GM12875 (cell line): ENCODE data around the gene MTNR1B.

Source experiments
- H3K4me3 ChIP-seq: one replicate; pipeline ENCODE4 v1.5.1; 2011; ENCODE audit warnings: low read depth, low read length, control low read depth
- TF ChIP-seq, protein P1 (sequence below): IDR thresholded peaks from 2 replicates; pipeline ENCODE4 v1.5.1; 2011; ENCODE audit warnings: low read depth, mild to moderate bottlenecking, control low read depth, inconsistent platforms, low read length, moderate library complexity, borderline replicate concordance; ENCODE audit not compliant: insufficient read depth

MTNR1B gene

DNA sequence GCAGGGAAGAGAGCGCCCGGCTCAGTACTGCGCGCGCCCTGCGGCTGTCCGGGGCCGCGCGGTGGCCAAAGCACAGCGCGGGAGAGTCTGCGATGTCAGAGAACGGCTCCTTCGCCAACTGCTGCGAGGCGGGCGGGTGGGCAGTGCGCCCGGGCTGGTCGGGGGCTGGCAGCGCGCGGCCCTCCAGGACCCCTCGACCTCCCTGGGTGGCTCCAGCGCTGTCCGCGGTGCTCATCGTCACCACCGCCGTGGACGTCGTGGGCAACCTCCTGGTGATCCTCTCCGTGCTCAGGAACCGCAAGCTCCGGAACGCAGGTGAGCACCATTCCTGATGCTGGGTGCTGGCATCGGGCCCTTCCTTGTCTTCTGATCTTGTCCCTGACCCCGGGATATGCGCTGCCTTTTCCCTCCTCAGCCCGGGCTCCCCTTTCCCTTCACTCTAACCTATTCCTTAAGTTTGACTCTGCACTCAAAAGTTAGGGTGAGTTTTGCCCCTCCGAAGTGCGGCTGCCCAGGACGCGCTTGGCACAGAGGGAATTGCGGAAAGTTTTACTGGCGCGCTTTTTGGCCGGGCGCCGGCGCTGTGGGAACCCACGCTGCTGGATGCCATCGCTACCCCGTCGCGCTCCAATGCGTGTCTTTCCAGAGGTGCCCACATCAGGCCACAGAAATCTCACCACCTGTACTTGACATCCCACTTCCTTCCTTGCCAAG lies at the start of gene MTNR1B:
MTNR1B (plus strand) TSS at position 18 of the 714 bp plus-strand sequence; CDS start at position 93, 75 bp downstream.
- H3K4me3 ChIP-seq: no peak within 1 kb of the TSS
- TF ChIP-seq, protein P1, sequence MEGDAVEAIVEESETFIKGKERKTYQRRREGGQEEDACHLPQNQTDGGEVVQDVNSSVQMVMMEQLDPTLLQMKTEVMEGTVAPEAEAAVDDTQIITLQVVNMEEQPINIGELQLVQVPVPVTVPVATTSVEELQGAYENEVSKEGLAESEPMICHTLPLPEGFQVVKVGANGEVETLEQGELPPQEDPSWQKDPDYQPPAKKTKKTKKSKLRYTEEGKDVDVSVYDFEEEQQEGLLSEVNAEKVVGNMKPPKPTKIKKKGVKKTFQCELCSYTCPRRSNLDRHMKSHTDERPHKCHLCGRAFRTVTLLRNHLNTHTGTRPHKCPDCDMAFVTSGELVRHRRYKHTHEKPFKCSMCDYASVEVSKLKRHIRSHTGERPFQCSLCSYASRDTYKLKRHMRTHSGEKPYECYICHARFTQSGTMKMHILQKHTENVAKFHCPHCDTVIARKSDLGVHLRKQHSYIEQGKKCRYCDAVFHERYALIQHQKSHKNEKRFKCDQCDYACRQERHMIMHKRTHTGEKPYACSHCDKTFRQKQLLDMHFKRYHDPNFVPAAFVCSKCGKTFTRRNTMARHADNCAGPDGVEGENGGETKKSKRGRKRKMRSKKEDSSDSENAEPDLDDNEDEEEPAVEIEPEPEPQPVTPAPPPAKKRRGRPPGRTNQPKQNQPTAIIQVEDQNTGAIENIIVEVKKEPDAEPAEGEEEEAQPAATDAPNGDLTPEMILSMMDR: no peak

DNA sequence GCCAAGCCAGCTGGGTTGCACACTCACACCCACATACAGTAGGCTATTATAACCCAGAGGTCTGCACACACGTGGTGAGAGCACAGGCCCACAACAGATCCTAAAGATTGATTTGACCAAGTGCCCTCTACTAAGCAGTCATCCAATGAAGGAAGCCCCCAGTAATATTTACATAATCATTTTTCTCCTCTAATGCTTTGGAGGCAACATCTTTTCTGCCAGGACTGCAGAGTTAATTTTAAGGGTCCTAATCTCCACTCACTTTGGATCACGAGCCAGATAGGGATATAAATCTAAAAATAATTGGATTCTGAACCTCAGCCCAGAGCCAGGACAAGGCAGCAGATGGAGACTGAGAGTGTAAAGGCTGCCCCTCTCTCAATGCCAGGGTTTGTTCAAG lies 49.1 kb upstream of the MTNR1B start:
- H3K4me3 ChIP-seq: no peak overlapping the region
- TF ChIP-seq, protein P1: no peak

DNA sequence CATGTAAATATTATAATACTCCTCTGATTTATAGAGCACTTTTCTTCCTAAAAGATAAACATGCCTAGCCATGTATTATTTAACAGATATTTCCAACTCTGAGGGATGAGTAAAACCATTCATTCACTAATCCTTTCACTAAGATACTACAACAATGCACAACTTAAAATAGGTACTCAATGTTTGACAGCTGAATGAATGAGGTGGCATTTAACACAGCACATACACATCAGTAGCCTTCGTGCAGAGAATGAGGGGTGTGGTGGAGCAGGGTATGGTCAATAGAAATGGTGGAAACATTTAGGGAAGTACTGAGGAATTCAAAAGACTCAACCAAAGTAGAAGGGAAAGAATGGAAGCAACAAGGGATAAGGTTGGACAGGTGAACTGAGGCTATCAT lies 46.7 kb upstream of the MTNR1B start:
- H3K4me3 ChIP-seq: no peak overlapping the region
- TF ChIP-seq, protein P1: no peak

DNA sequence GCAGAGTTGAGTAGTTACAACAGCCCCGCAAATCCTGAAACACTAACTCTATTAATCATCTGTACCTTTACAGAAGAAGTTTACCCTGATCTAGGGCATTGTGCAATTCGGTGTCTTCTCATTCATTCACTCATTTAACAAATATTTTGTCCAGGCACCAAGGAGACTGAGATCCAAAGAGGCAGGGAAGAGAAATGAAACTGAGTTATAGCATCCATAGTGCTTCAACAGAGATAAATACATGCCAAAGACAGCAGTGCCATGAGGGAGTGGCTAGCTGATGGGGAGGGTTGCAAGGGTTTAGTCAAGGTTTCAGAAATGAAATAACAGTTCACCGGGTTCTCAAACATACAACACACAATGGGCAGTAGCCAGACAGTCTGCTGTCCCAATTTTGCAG lies 40.2 kb upstream of the MTNR1B start:
- TF ChIP-seq, protein P1: no peak
- no peak overlapping the region for H3K4me3 ChIP-seq

DNA sequence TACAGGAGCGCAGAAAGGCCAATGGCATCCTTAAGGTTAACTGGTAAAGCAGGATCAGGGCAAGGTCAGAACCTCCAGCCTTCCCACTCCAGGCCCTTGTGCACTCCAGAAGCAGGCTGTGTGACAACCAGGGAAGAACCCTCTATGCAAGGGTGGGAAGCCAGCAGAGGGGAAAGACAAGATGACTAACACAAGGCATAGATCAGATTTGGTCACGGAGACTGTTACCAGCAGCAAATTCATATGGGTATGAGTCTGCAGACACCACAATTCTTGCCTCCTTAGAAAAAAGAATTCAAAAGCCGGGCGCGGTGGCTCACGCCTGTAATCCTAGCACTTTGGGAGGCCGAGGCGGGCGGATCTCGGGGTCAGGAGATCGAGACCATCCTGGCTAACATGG lies 39.8 kb upstream of the MTNR1B start:
- no peak overlapping the region for H3K4me3 ChIP-seq
- TF ChIP-seq, protein P1: no peak

DNA sequence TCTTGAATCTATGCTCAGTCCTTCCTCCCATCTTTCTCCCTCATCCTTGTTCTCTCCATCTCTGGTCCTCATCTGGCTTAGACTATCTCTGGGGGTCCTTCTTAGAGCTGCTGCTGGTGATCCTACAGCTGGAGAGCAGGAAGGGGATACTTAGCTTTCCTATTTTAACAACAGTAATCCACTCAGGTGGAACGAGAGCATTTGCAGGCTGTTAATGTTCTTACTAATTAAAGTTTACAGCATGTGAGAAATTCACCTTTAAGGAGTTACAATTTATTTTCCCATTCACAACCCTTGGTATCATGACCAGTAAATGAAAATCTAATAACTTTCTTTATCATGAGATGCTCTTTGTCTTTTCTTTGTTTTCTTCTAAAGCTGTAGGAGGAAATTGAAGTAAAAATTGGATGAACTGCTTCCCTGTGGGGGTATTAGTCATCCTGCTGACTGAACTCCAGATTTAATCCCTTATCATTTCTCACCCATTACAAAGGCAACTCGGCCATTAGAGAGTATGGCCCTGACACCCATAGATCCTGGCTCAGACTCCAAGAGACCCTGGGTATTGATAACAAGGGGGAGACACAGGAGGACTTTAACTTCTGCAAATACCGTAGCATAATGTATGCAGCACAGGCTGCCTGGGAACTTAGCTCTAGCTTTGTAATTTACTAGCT lies 37.6 kb upstream of the MTNR1B start:
- TF ChIP-seq, protein P1: no peak
- H3K4me3 ChIP-seq: no peak overlapping the region

DNA sequence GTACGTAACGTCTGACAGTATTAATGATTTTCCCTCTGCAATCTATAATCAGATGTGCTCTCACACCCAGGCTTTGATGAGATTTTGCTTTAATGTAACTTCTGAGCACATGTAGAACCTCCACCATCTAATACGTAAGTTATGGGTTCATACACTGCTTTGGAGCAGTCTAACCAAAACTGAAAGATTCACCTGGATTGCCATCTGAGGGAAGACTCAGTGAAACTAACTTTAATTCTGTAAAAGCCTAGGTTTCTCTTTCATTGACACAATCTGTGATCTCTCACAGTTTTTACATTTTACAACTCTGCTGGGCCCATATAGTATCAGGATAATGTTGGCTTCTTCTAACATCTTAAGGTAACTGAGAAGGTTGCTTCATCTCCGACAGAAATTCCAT lies 30.1 kb upstream of the MTNR1B start:
- TF ChIP-seq, protein P1: no peak
- no peak overlapping the region for H3K4me3 ChIP-seq
